HCT116 (cell line): ENCODE measurements around the gene GRID2. TPM values are rescaled to one million over a fixed set of nuclear protein-coding genes. Genes with fewer than 3 reads are reported as not detected.

Experiments
- ATAC-seq: fragments of 200-7000 bp; cut with Tn5 transposase; 2 replicates; pipeline ENCODE4 v1.9.1; 2020; ENCODE audit warnings: mild to moderate bottlenecking, moderate library complexity
- BruUV-seq: library from RNA; stranded (reverse); fragments of 400-500 nt; replicated peaks from 2 replicates; lab custom pipeline; 2021; lab: Mats Ljungman, UMichigan
- CTCF ChIA-PET: fragments of 300-600 bp; sonication (Branson Sonifier 250); formaldehyde crosslinking; loops from one replicate; lab custom pipeline; 2021; ENCODE audit warnings: antibody characterized with exemption; lab: Charles Lee
- POLR2A ChIA-PET: fragments of 300-600, 350-600 bp; sonication (Branson Sonifier 250); formaldehyde crosslinking; loops from one replicate; lab custom pipeline; 2021; ENCODE audit warnings: antibody characterized with exemption; lab: Charles Lee
- RAD21 ChIA-PET, 2 experiments: fragments of 300-600 bp; sonication (Branson Sonifier 250); formaldehyde crosslinking; loops; one replicate each; lab custom pipeline; 2023; ENCODE audit warnings: low total read pairs in 2 of 2; ENCODE audit not compliant: uncharacterized antibody in 2 of 2, unreplicated experiment in 2 of 2, low non-redundant PET in 1 of 2; lab: Charles Lee
- DNase-seq: peaks from one replicate; pipeline ENCODE4 v3.0.0-alpha.2; 2010; ENCODE audit warnings: low read depth, low spot score
- H2AFZ ChIP-seq: fragments of 200-600 bp; shearing (Covaris generic), sonication (generic); 2 replicates; pipeline ENCODE4 v1.6.1; 2017; ENCODE audit warnings: low read depth, mixed run types, mixed read lengths, antibody characterized with exemption, low read length; ENCODE audit not compliant: poor library complexity, severe bottlenecking
- H3K27ac ChIP-seq: 2 replicates; pipeline ENCODE4 v1.5.1; 2012; ENCODE audit warnings: low read depth, low read length
- H3K27me3 ChIP-seq: fragments of 200-600 bp; sonication (generic); 2 replicates; pipeline ENCODE4 v1.6.1; 2016; ENCODE audit warnings: mixed run types, low read length, mixed read lengths; ENCODE audit not compliant: insufficient read depth
- H3K36me3 ChIP-seq, 2 experiments: fragments of 200-500 bp in 1 of 2; fragments of 200-600 bp in 1 of 2; sonication (Bioruptor generic) in 1 of 2; sonication (generic) in 1 of 2; 2 replicates each; pipeline versions ENCODE4 v1.5.1 to v1.6.1; 2014 to 2016; ENCODE audit warnings: low read length in 2 of 2, inconsistent platforms in 1 of 2, mixed read lengths in 1 of 2, mixed run types in 1 of 2; ENCODE audit not compliant: insufficient read depth in 2 of 2, control insufficient read depth in 1 of 2
- H3K4me1 ChIP-seq, 2 experiments: fragments of 200-600 bp in 1 of 2; sonication (generic) in 1 of 2; 2 replicates each; pipeline versions ENCODE4 v1.5.1 to v1.6.1; 2012 to 2017; ENCODE audit warnings: low read length in 2 of 2, inconsistent platforms in 1 of 2, mild to moderate bottlenecking in 1 of 2, mixed read lengths in 1 of 2, mixed run types in 1 of 2, moderate library complexity in 1 of 2; ENCODE audit not compliant: insufficient read depth in 2 of 2, control insufficient read depth in 1 of 2
- H3K4me2 ChIP-seq: fragments of 200-600 bp; sonication (generic); 2 replicates; pipeline ENCODE4 v1.6.1; 2017; ENCODE audit warnings: mixed run types, low read length, mixed read lengths
- H3K4me3 ChIP-seq, 2 experiments: fragments of 200-600 bp in 1 of 2; sonication (generic) in 1 of 2; replicated peaks in 1 of 2; 2 replicates each; pipeline ENCODE4 v1.5.1; 2011 to 2016; ENCODE audit warnings: low read length in 2 of 2, control low read depth in 1 of 2, low read depth in 1 of 2, mild to moderate bottlenecking in 1 of 2, mixed read lengths in 1 of 2, mixed run types in 1 of 2
- H3K79me2 ChIP-seq: fragments of 200-600 bp; sonication (generic); 2 replicates; pipeline ENCODE4 v1.6.1; 2017; ENCODE audit warnings: mild to moderate bottlenecking, mixed run types, low read length, moderate library complexity, mixed read lengths; ENCODE audit not compliant: insufficient read depth
- H3K9ac ChIP-seq: fragments of 200-600 bp; sonication (generic); 2 replicates; pipeline ENCODE4 v1.6.1; 2016; ENCODE audit warnings: low read length, mixed read lengths
- H3K9me2 ChIP-seq: fragments of 200-600 bp; sonication (generic), shearing (Covaris generic); 2 replicates; pipeline ENCODE4 v1.6.1; 2017; ENCODE audit warnings: mixed run types, mild to moderate bottlenecking, moderate library complexity; ENCODE audit not compliant: insufficient read depth
- H3K9me3 ChIP-seq, 2 experiments: fragments of 200-500 bp in 1 of 2; fragments of 200-600 bp in 1 of 2; sonication (Bioruptor generic) in 1 of 2; sonication (generic) in 1 of 2; 2 replicates each; pipeline ENCODE4 v1.6.1; 2014 to 2017; ENCODE audit warnings: low read length in 2 of 2, mixed read lengths in 2 of 2, inconsistent platforms in 1 of 2, low read depth in 1 of 2, mild to moderate bottlenecking in 1 of 2, mixed run types in 1 of 2, moderate library complexity in 1 of 2; ENCODE audit not compliant: control insufficient read depth in 1 of 2, insufficient read depth in 1 of 2
- H4K20me1 ChIP-seq: fragments of 200-600 bp; sonication (generic), shearing (Covaris generic); 2 replicates; pipeline ENCODE4 v1.6.1; 2017; ENCODE audit warnings: mixed run types, mild to moderate bottlenecking, moderate library complexity; ENCODE audit not compliant: insufficient read depth
- CBX3 ChIP-seq: IDR thresholded peaks from 2 replicates; pipeline ENCODE4 v1.6.1; 2012; ENCODE audit warnings: low read depth
- CEBPB ChIP-seq: IDR thresholded peaks from 2 replicates; pipeline ENCODE4 v1.6.1; 2012; ENCODE audit warnings: low read depth
- ELF1 ChIP-seq: IDR thresholded peaks from 2 replicates; pipeline ENCODE4 v1.6.1; 2012; ENCODE audit warnings: low read depth, borderline replicate concordance
- EZH2 ChIP-seq: fragments of 200-600 bp; sonication (generic); IDR thresholded peaks from 2 replicates; pipeline ENCODE4 v1.6.1; 2017; ENCODE audit warnings: antibody characterized with exemption, mixed run types
- EZH2phosphoT487 ChIP-seq: fragments of 200-600 bp; IDR thresholded peaks from 2 replicates; pipeline ENCODE4 v1.6.1; 2018; ENCODE audit warnings: antibody characterized with exemption, borderline replicate concordance
- FOSL1 ChIP-seq: IDR thresholded peaks from 2 replicates; pipeline ENCODE4 v1.6.1; 2012; ENCODE audit warnings: low read depth
- JUND ChIP-seq: IDR thresholded peaks from 2 replicates; pipeline ENCODE4 v1.6.1; 2012
- POLR2A ChIP-seq: IDR thresholded peaks from 2 replicates; pipeline ENCODE4 v1.7.0; 2011; ENCODE audit warnings: borderline replicate concordance; ENCODE audit not compliant: insufficient read depth, insufficient read length; ENCODE audit errors: extremely low read depth
- RAD21 ChIP-seq: IDR thresholded peaks from 2 replicates; pipeline ENCODE4 v1.6.1; 2012; ENCODE audit warnings: low read depth, mild to moderate bottlenecking
- REST ChIP-seq: IDR thresholded peaks from 2 replicates; pipeline ENCODE4 v1.6.1; 2012; ENCODE audit warnings: low read depth
- SIN3A ChIP-seq: IDR thresholded peaks from 2 replicates; pipeline ENCODE4 v1.6.1; 2012; ENCODE audit warnings: low read depth
- SP1 ChIP-seq: IDR thresholded peaks from 2 replicates; pipeline ENCODE4 v1.6.1; 2012; ENCODE audit warnings: low read depth
- TCF7L2 ChIP-seq: IDR thresholded peaks from 2 replicates; pipeline ENCODE4 v1.7.0; 2011; ENCODE audit warnings: borderline replicate concordance, inconsistent platforms; ENCODE audit not compliant: insufficient read depth, insufficient read length; ENCODE audit errors: extremely low read depth
- YY1 ChIP-seq: IDR thresholded peaks from 2 replicates; pipeline ENCODE4 v1.6.1; 2011; ENCODE audit warnings: low read length, low read depth, moderate library complexity, mild to moderate bottlenecking; ENCODE audit not compliant: insufficient replicate concordance; ENCODE audit errors: extremely low read depth
- ZFX ChIP-seq: fragments of 450-650 bp; IDR thresholded peaks from 2 replicates; pipeline ENCODE4 v1.6.1; 2017
- ZNF274 ChIP-seq: fragments of 200-500 bp; sonication (Bioruptor generic); IDR thresholded peaks from 2 replicates; pipeline ENCODE4 v1.6.1; 2014; ENCODE audit warnings: mild to moderate bottlenecking, low read depth, low read length, inconsistent platforms
- intact Hi-C: fragments of 100-400 bp; cut with micrococcal nuclease; formaldehyde crosslinking; loops from 2 replicates; pipeline ENCODE4 v1.10.0; 2022
- total RNA-seq: library from RNA; stranded (reverse); gene quantifications from one replicate; pipeline ENCODE4 v1.2.1, GENCODE V29; 2021; ENCODE audit not compliant: unreplicated experiment
- TF ChIP-seq, protein P1 (sequence below): IDR thresholded peaks from 2 replicates; pipeline ENCODE4 v1.6.1; 2012
- TF ChIP-seq, protein P2 (sequence below): IDR thresholded peaks from 2 replicates; pipeline ENCODE4 v1.6.1; 2012
- TF ChIP-seq, protein P3 (sequence below): IDR thresholded peaks from 2 replicates; pipeline ENCODE4 v1.6.1; 2011; ENCODE audit warnings: mild to moderate bottlenecking, low read length, moderate library complexity; ENCODE audit not compliant: insufficient replicate concordance; ENCODE audit errors: extremely low read depth

GRID2 gene
- total RNA-seq, 1 experiment from 2014 or later = not detected

DNA sequence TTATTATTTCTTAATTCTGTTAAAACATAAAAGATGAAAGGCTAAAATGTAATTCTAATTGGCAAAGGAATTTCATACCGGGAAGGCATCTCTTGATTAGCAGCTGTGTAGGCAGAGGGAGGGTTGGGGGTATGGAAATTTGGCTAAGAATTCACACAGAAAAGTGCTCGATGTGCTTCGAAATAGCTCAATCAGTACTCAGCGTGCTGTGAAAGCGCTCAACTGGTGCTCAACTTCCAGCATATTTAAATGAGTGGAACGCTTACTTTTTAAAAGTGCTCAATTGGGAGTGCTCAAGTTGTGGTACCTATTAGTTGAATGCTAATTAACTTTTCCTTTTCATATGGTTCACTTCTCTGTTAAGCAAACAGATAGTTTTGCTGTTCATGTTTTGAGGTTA lies 828.9 kb downstream of the GRID2 start (continued):
- TF ChIP-seq REST = no peak
- TF ChIP-seq CBX3 = no peak
- TF ChIP-seq CEBPB = no peak
- no peak for TF ChIP-seq ZNF274
- no peak for TF ChIP-seq TCF7L2
- TF ChIP-seq ZFX = no peak
- no peak for TF ChIP-seq SP1
- no peak for TF ChIP-seq POLR2A
- TF ChIP-seq, protein P1, sequence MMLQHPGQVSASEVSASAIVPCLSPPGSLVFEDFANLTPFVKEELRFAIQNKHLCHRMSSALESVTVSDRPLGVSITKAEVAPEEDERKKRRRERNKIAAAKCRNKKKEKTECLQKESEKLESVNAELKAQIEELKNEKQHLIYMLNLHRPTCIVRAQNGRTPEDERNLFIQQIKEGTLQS = no peak
- TF ChIP-seq, protein P2, sequence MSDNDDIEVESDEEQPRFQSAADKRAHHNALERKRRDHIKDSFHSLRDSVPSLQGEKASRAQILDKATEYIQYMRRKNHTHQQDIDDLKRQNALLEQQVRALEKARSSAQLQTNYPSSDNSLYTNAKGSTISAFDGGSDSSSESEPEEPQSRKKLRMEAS = no peak
- no peak for TF ChIP-seq YY1

DNA sequence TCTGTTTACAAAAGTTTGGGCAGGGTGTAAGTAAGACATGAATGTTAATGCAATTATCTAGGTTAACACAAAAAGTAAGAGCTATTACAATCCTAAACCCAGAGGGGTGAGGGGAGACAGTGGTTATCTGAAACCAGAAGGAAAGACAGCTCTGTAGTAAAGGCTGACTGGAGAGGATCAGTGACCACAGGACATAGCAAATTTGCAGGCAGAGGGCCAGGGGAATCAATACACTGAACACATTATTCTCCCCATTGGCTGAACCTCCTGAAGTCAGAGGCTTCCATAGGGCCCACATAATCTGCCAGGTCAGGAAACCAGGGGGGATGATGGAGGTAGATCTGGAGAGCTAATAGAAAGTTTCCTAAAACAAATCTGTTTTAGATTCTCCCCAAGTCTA lies 835.4 kb downstream of the GRID2 start:
- H3K4me3 ChIP-seq = no peak overlapping the region
- RAD21 ChIA-PET = no interaction called here
- CTCF ChIA-PET = no interaction called here

More for the DNA sequence above, 835.4 kb downstream of the GRID2 start:
- no TSS peak for BruUV-seq
- intact Hi-C loops = no loop called here
- H3K79me2 ChIP-seq = no peaks in the 10 kb centered on the region
- no peaks in the 10 kb centered on the region for H3K9me3 ChIP-seq
- ATAC-seq (no peak), DNase-seq (no peak)
- POLR2A ChIA-PET = no interaction called here
- H2AFZ ChIP-seq = no peak overlapping the region
- no peaks in the 10 kb centered on the region for H3K9me2 ChIP-seq
- TF ChIP-seq POLR2A = no peak
- no peak for TF ChIP-seq YY1
- no peak for TF ChIP-seq ELF1
- no peak for TF ChIP-seq JUND
- TF ChIP-seq SP1 = no peak
- TF ChIP-seq SIN3A = no peak
- no peak for TF ChIP-seq ZNF274
- TF ChIP-seq, protein P3, sequence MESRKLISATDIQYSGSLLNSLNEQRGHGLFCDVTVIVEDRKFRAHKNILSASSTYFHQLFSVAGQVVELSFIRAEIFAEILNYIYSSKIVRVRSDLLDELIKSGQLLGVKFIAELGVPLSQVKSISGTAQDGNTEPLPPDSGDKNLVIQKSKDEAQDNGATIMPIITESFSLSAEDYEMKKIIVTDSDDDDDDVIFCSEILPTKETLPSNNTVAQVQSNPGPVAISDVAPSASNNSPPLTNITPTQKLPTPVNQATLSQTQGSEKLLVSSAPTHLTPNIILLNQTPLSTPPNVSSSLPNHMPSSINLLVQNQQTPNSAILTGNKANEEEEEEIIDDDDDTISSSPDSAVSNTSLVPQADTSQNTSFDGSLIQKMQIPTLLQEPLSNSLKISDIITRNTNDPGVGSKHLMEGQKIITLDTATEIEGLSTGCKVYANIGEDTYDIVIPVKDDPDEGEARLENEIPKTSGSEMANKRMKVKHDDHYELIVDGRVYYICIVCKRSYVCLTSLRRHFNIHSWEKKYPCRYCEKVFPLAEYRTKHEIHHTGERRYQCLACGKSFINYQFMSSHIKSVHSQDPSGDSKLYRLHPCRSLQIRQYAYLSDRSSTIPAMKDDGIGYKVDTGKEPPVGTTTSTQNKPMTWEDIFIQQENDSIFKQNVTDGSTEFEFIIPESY = no peak
- TF ChIP-seq FOSL1 = no peak
- TF ChIP-seq EZH2 = no peak
- TF ChIP-seq ZFX = no peak
- TF ChIP-seq RAD21 = no peak
- TF ChIP-seq EZH2phosphoT487 = no peak
- TF ChIP-seq, protein P1 = no peak
- TF ChIP-seq, protein P2 = no peak
- H3K4me1 ChIP-seq = 0 out of 4 replicates have a peak, but pooled peaks cover 2 to 3% of the 10 kb centered on the region in 2 experiments
- no peaks in the 10 kb centered on the region for H4K20me1 ChIP-seq
- H3K27ac ChIP-seq = no peak overlapping the region
- H3K9ac ChIP-seq = no peak overlapping the region
- H3K4me2 ChIP-seq = no peak overlapping the region
- no peaks in the 10 kb centered on the region for H3K36me3 ChIP-seq
- no peaks in the 10 kb centered on the region for H3K27me3 ChIP-seq
